ENCODE results near the gene ABLIM1.

DNA sequence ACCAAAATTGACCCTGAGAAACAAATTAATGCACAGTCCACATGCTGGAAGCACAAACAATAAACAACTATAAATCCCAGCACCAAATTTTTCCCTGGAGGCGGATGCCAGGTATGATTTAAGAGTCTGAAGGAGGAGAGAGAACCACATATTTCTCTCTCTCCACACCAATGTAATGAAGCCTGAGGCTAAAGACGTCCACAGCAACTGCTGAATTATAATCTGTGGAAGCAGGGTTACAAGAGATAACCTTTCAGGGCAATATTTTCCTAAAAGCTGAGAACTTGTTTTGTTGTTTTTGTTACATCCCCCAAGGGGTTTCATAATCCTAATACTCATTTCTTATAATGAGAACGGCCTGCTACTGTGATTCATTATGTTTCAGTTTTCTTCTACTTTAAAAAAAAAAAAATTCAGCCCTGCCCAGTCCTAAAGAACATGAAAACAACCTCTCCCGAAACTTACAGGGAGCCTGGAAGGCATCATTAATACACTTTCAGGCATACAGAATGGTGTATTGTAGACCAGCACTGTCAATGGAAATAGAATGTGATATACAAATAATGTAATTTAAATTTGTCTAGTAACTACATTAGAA, 48.5 kb upstream of the ABLIM1 start:
- no peak for TF ChIP-seq CTCF (IDR thresholded peaks at IDR 0.05)
- no peak for TF ChIP-seq SP1 (CRISPR knock-in tag; conservative IDR thresholded peaks at IDR 0.05)
- TF ChIP-seq, protein P1, sequence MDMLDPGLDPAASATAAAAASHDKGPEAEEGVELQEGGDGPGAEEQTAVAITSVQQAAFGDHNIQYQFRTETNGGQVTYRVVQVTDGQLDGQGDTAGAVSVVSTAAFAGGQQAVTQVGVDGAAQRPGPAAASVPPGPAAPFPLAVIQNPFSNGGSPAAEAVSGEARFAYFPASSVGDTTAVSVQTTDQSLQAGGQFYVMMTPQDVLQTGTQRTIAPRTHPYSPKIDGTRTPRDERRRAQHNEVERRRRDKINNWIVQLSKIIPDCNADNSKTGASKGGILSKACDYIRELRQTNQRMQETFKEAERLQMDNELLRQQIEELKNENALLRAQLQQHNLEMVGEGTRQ (CRISPR knock-in tag; IDR thresholded peaks at IDR 0.05) = no peak
- TF ChIP-seq, protein P2, sequence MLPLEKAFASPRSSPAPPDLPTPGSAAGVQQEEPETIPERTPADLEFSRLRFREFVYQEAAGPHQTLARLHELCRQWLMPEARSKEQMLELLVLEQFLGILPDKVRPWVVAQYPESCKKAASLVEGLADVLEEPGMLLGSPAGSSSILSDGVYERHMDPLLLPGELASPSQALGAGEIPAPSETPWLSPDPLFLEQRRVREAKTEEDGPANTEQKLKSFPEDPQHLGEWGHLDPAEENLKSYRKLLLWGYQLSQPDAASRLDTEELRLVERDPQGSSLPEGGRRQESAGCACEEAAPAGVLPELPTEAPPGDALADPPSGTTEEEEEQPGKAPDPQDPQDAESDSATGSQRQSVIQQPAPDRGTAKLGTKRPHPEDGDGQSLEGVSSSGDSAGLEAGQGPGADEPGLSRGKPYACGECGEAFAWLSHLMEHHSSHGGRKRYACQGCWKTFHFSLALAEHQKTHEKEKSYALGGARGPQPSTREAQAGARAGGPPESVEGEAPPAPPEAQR (CRISPR knock-in tag; IDR thresholded peaks at IDR 0.05) = no peak
- no peak for TF ChIP-seq IRF1 (CRISPR knock-in tag; IDR thresholded peaks at IDR 0.05)
- no peak for TF ChIP-seq ELF4 (CRISPR knock-in tag; IDR thresholded peaks at IDR 0.05; ENCODE audit: low read depth)
- TF ChIP-seq, protein P3, sequence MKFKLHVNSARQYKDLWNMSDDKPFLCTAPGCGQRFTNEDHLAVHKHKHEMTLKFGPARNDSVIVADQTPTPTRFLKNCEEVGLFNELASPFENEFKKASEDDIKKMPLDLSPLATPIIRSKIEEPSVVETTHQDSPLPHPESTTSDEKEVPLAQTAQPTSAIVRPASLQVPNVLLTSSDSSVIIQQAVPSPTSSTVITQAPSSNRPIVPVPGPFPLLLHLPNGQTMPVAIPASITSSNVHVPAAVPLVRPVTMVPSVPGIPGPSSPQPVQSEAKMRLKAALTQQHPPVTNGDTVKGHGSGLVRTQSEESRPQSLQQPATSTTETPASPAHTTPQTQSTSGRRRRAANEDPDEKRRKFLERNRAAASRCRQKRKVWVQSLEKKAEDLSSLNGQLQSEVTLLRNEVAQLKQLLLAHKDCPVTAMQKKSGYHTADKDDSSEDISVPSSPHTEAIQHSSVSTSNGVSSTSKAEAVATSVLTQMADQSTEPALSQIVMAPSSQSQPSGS (CRISPR knock-in tag; IDR thresholded peaks at IDR 0.05; ENCODE audit: borderline replicate concordance, low read depth) = no peak
- TF ChIP-seq, protein P4, sequence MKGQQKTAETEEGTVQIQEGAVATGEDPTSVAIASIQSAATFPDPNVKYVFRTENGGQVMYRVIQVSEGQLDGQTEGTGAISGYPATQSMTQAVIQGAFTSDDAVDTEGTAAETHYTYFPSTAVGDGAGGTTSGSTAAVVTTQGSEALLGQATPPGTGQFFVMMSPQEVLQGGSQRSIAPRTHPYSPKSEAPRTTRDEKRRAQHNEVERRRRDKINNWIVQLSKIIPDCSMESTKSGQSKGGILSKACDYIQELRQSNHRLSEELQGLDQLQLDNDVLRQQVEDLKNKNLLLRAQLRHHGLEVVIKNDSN (CRISPR knock-in tag; IDR thresholded peaks at IDR 0.05) = no peak
